ENCODE results near the gene RAVER2. TPM values are rescaled to one million over a fixed set of nuclear protein-coding genes. Genes with fewer than 3 reads are reported as not detected.

RAVER2 gene
- total and polyA plus RNA-seq, 2 donors (not counting 3 experiments of a cell fraction or from before 2014, with no cell fraction given), result 6.0 to 13.9 TPM

DNA sequence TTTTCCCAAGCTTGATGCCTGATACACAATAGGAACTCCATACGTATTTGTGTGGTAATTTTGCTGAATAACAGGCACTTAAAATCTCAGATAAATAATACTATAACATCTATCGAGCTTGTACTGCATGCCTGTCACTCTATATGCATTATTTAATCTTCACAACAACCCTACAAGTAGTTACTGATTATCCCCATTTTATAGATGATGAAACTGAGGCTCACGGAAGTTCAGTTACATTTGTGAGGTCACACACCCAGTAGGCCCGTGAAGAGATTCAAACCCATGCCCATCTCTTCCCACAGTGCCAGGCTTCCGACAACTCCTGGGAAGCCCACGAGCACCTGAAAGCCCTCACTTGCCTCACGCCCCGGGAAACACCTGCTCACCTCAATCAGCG, 98.8 kb downstream of the RAVER2 start:
- no peak overlapping the region for H3K27ac ChIP-seq (ENCODE audit: insufficient read depth, low read depth, low read length)
- dilution Hi-C loops (cut with MboI; ENCODE audit: extremely low pct_ligation_motif_present, low sequenced_read_pairs) (no loop called here), intact Hi-C loops (cut with micrococcal nuclease) (no loop called here)
- DNase-seq (ENCODE audit: low read depth, low spot score) (no peak), FAIRE-seq (no peak)
- no TSS peak for BruUV-seq (replicated peaks)
- CTCF ChIA-PET, result no interaction called here
- no peak overlapping the region for H3K4me3 ChIP-seq (replicated peaks in 1 of 3; ENCODE audit: insufficient read depth in 1 of 3, low read depth in 1 of 3, low read length in 3 of 3)
- no peak overlapping the region for H3K9ac ChIP-seq (replicated peaks; ENCODE audit: extremely low read depth, insufficient read depth, low read length)
- no peak overlapping the region for H3K4me2 ChIP-seq (ENCODE audit: insufficient read depth, low read length)
- H3K79me2 ChIP-seq (ENCODE audit: control insufficient read depth, insufficient read depth, low read length), result no peaks in the 10 kb centered on the region
- H3K4me1 ChIP-seq (ENCODE audit: control insufficient read depth, extremely low read depth, insufficient read depth, low read length), result peaks cover 21% of the 10 kb centered on the region
- no peaks in the 10 kb centered on the region for H3K27me3 ChIP-seq (ENCODE audit: control insufficient read depth in 2 of 2, insufficient read depth in 2 of 2, low read length in 2 of 2)
- H2AFZ ChIP-seq (ENCODE audit: low read depth, low read length), result no peak overlapping the region
- no peaks in the 10 kb centered on the region for H4K20me1 ChIP-seq (replicated peaks; ENCODE audit: control insufficient read depth, extremely low read depth, insufficient read depth, low read length)
- TF ChIP-seq EZH2 (IDR thresholded peaks at IDR 0.05; ENCODE audit: borderline replicate concordance, low read depth, low read length, severe bottlenecking) (no peak), MYC (IDR thresholded peaks at IDR 0.05; ENCODE audit: low read depth, low read length) (no peak)
- TF ChIP-seq, protein P1, sequence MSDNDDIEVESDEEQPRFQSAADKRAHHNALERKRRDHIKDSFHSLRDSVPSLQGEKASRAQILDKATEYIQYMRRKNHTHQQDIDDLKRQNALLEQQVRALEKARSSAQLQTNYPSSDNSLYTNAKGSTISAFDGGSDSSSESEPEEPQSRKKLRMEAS (IDR thresholded peaks at IDR 0.05; ENCODE audit: insufficient read depth, insufficient read length), result no peak
- TF ChIP-seq, protein P2, sequence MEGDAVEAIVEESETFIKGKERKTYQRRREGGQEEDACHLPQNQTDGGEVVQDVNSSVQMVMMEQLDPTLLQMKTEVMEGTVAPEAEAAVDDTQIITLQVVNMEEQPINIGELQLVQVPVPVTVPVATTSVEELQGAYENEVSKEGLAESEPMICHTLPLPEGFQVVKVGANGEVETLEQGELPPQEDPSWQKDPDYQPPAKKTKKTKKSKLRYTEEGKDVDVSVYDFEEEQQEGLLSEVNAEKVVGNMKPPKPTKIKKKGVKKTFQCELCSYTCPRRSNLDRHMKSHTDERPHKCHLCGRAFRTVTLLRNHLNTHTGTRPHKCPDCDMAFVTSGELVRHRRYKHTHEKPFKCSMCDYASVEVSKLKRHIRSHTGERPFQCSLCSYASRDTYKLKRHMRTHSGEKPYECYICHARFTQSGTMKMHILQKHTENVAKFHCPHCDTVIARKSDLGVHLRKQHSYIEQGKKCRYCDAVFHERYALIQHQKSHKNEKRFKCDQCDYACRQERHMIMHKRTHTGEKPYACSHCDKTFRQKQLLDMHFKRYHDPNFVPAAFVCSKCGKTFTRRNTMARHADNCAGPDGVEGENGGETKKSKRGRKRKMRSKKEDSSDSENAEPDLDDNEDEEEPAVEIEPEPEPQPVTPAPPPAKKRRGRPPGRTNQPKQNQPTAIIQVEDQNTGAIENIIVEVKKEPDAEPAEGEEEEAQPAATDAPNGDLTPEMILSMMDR (IDR thresholded peaks at IDR 0.05; ENCODE audit: extremely low read depth in 1 of 2, insufficient read depth in 1 of 2, low read depth in 1 of 2, low read length in 2 of 2), result no peak
- POLR2A ChIA-PET, result no interaction called here
- no peaks in the 10 kb centered on the region for H3K9me1 ChIP-seq (replicated peaks; ENCODE audit: control insufficient read depth, extremely low read depth, insufficient read depth, low read length)
- peaks cover 0 to 56% of the 10 kb centered on the region in 2 experiments for H3K36me3 ChIP-seq (ENCODE audit: control insufficient read depth in 2 of 2, extremely low read depth in 1 of 2, insufficient read depth in 2 of 2, low read length in 2 of 2)
- no peaks in the 10 kb centered on the region for H3K9me3 ChIP-seq (replicated peaks; ENCODE audit: control insufficient read depth, insufficient read depth, low read length)

DNA sequence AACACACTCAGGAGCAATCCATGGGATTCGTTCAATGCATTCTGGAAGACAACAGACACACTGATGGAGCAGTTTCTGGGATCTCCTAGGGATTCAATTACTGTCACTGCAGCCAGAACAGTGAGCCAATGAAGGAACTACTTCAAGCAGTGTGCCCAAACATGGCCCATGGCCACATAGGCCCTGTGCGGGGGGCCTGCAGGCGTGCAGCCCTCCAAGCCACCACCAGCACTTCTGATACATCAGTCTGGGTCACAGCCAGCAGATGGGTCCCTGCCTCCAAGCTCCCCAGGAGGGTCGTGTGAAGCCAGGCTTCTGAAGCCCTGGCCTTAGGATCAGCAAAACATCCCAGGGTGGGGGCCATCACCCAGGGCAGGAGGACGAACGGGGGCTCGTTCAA, 99.3 kb downstream of the RAVER2 start:
- Histone ChIP-seq H2AFZ (ENCODE audit: low read depth, low read length) (no peak overlapping the region), H3K79me2 (ENCODE audit: control insufficient read depth, insufficient read depth, low read length) (no peaks in the 10 kb centered on the region), H3K4me1 (ENCODE audit: control insufficient read depth, extremely low read depth, insufficient read depth, low read length) (peaks cover 18% of the 10 kb centered on the region), H3K9ac (replicated peaks; ENCODE audit: extremely low read depth, insufficient read depth, low read length) (no peak overlapping the region), H3K4me3 (replicated peaks in 1 of 3; ENCODE audit: insufficient read depth in 1 of 3, low read depth in 1 of 3, low read length in 3 of 3) (no peak overlapping the region), H4K20me1 (replicated peaks; ENCODE audit: control insufficient read depth, extremely low read depth, insufficient read depth, low read length) (no peaks in the 10 kb centered on the region), H3K27me3 (ENCODE audit: control insufficient read depth in 2 of 2, insufficient read depth in 2 of 2, low read length in 2 of 2) (no peaks in the 10 kb centered on the region), H3K9me1 (replicated peaks; ENCODE audit: control insufficient read depth, extremely low read depth, insufficient read depth, low read length) (no peaks in the 10 kb centered on the region), H3K36me3 (ENCODE audit: control insufficient read depth in 2 of 2, extremely low read depth in 1 of 2, insufficient read depth in 2 of 2, low read length in 2 of 2) (peaks cover 0 to 59% of the 10 kb centered on the region in 2 experiments), H3K4me2 (ENCODE audit: insufficient read depth, low read length) (no peak overlapping the region), H3K9me3 (replicated peaks; ENCODE audit: control insufficient read depth, insufficient read depth, low read length) (no peaks in the 10 kb centered on the region), H3K27ac (ENCODE audit: insufficient read depth, low read depth, low read length) (no peak overlapping the region)
- dilution Hi-C loops (cut with MboI; ENCODE audit: extremely low pct_ligation_motif_present, low sequenced_read_pairs) (no loop called here), intact Hi-C loops (cut with micrococcal nuclease) (no loop called here)
- TF ChIP-seq FOS (IDR thresholded peaks at IDR 0.05; ENCODE audit: borderline replicate concordance, insufficient read depth, low read length), result no peak
- DNase-seq (ENCODE audit: low read depth, low spot score), result no peak
- CTCF ChIA-PET, result no interaction called here
- BruUV-seq (replicated peaks), result no TSS peak
- FAIRE-seq, result no peak
- POLR2A ChIA-PET, result no interaction called here
